HepG2 (cell line): ENCODE results near the gene TRERF1.

Experiments used
- ARNT2 ChIP-seq: sonication (generic); formaldehyde crosslinking; IDR thresholded peaks from 2 replicates; pipeline ENCODE4 v1.8.0; 2022; ENCODE audit warnings: mild to moderate bottlenecking, low read depth, missing genetic modification reagents, moderate library complexity
- CHD2 ChIP-seq: IDR thresholded peaks from 2 replicates; pipeline ENCODE4 v1.6.1; 2011; ENCODE audit warnings: low read depth, low read length, improper control_type of control experiment
- ELF4 ChIP-seq: sonication (generic); formaldehyde crosslinking; IDR thresholded peaks from 2 replicates; pipeline ENCODE4 v1.5.0; 2020; ENCODE audit warnings: missing genetic modification reagents, mild to moderate bottlenecking, moderate library complexity, borderline replicate concordance
- JARID2 ChIP-seq: sonication (generic); formaldehyde crosslinking; IDR thresholded peaks from 2 replicates; pipeline ENCODE4 v1.8.1; 2023; ENCODE audit warnings: missing genetic modification reagents, inconsistent platforms; ENCODE audit not compliant: insufficient replicate concordance
- JUN ChIP-seq: sonication (generic); formaldehyde crosslinking; IDR thresholded peaks from 2 replicates; pipeline ENCODE4 v1.4.0; 2020; ENCODE audit warnings: mild to moderate bottlenecking, missing genetic modification reagents
- MTF1 ChIP-seq: sonication (generic); formaldehyde crosslinking; IDR thresholded peaks from 2 replicates; pipeline ENCODE4 v1.5.0; 2020; ENCODE audit warnings: missing genetic modification reagents
- NONO ChIP-seq, 2 experiments: fragments of 450-650 bp in 1 of 2; sonication (generic) in 1 of 2; formaldehyde crosslinking in 1 of 2; IDR thresholded peaks in 1 of 2; conservative IDR thresholded peaks in 1 of 2; 2 replicates each; pipeline versions ENCODE4 v1.6.1 to v1.8.0; 2017 to 2022; ENCODE audit warnings: mild to moderate bottlenecking in 1 of 2, missing genetic modification reagents in 1 of 2, moderate library complexity in 1 of 2
- SP2 ChIP-seq: sonication (generic); formaldehyde crosslinking; IDR thresholded peaks from 2 replicates; pipeline ENCODE4 v1.5.1; 2020; ENCODE audit warnings: mild to moderate bottlenecking, missing genetic modification reagents
- TOPORS ChIP-seq: sonication (generic); formaldehyde crosslinking; IDR thresholded peaks from 2 replicates; pipeline ENCODE4 v1.8.0; 2023; ENCODE audit warnings: mild to moderate bottlenecking, missing genetic modification reagents
- ZNF260 ChIP-seq: sonication (generic); formaldehyde crosslinking; IDR thresholded peaks from 2 replicates; pipeline ENCODE4 v1.4.0; 2020; ENCODE audit warnings: missing genetic modification reagents, low read depth, mild to moderate bottlenecking, borderline replicate concordance
- ZNF274 ChIP-seq: sonication (generic); formaldehyde crosslinking; IDR thresholded peaks from 2 replicates; pipeline ENCODE4 v1.5.1; 2020; ENCODE audit warnings: mild to moderate bottlenecking, missing genetic modification reagents
- ZNF792 ChIP-seq: IDR thresholded peaks from 2 replicates; pipeline ENCODE4 v1.6.1; 2016
- TF ChIP-seq, protein P1 (sequence below): sonication (generic); formaldehyde crosslinking; IDR thresholded peaks from 2 replicates; pipeline ENCODE4 v1.5.0; 2020; ENCODE audit warnings: mild to moderate bottlenecking, missing genetic modification reagents, moderate library complexity
- TF ChIP-seq, protein P2 (sequence below): IDR thresholded peaks from 2 replicates; pipeline ENCODE4 v1.6.1; 2016; ENCODE audit warnings: low read depth, missing genetic modification reagents, missing compliant biosample characterization

DNA sequence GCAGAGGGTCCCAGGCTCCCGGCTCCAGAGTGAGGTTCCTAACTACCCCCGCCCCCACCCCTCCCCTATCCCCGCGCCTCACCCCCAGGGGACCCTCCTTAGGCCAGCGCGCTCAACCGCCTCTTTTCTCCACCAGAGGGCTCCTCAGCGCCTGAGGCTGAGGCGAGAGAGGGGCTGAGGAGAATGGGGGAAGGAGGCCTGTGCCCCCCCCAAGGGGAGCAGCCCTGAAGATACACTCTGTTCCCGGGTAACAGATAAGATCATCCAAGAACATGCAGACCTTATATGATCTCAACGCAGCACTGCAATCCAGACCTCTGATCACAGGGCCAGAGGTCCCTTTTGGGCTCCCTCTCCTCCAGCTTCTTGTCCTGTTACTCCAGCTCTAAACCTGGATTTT lies 190.8 kb downstream of the TRERF1 start:
- no peak for TF ChIP-seq ZNF792 (CRISPR knock-in tag)
- no peak for TF ChIP-seq MTF1 (CRISPR knock-in tag)
- TF ChIP-seq ZNF274: no peak
- no peak for TF ChIP-seq ELF4 (CRISPR knock-in tag)
- TF ChIP-seq, protein P1, sequence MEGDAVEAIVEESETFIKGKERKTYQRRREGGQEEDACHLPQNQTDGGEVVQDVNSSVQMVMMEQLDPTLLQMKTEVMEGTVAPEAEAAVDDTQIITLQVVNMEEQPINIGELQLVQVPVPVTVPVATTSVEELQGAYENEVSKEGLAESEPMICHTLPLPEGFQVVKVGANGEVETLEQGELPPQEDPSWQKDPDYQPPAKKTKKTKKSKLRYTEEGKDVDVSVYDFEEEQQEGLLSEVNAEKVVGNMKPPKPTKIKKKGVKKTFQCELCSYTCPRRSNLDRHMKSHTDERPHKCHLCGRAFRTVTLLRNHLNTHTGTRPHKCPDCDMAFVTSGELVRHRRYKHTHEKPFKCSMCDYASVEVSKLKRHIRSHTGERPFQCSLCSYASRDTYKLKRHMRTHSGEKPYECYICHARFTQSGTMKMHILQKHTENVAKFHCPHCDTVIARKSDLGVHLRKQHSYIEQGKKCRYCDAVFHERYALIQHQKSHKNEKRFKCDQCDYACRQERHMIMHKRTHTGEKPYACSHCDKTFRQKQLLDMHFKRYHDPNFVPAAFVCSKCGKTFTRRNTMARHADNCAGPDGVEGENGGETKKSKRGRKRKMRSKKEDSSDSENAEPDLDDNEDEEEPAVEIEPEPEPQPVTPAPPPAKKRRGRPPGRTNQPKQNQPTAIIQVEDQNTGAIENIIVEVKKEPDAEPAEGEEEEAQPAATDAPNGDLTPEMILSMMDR (CRISPR knock-in tag): peak; percentile 56
- TF ChIP-seq JUN: no peak
- TF ChIP-seq TOPORS: no peak
- no peak for TF ChIP-seq ZNF260 (CRISPR knock-in tag)
- TF ChIP-seq, protein P2, sequence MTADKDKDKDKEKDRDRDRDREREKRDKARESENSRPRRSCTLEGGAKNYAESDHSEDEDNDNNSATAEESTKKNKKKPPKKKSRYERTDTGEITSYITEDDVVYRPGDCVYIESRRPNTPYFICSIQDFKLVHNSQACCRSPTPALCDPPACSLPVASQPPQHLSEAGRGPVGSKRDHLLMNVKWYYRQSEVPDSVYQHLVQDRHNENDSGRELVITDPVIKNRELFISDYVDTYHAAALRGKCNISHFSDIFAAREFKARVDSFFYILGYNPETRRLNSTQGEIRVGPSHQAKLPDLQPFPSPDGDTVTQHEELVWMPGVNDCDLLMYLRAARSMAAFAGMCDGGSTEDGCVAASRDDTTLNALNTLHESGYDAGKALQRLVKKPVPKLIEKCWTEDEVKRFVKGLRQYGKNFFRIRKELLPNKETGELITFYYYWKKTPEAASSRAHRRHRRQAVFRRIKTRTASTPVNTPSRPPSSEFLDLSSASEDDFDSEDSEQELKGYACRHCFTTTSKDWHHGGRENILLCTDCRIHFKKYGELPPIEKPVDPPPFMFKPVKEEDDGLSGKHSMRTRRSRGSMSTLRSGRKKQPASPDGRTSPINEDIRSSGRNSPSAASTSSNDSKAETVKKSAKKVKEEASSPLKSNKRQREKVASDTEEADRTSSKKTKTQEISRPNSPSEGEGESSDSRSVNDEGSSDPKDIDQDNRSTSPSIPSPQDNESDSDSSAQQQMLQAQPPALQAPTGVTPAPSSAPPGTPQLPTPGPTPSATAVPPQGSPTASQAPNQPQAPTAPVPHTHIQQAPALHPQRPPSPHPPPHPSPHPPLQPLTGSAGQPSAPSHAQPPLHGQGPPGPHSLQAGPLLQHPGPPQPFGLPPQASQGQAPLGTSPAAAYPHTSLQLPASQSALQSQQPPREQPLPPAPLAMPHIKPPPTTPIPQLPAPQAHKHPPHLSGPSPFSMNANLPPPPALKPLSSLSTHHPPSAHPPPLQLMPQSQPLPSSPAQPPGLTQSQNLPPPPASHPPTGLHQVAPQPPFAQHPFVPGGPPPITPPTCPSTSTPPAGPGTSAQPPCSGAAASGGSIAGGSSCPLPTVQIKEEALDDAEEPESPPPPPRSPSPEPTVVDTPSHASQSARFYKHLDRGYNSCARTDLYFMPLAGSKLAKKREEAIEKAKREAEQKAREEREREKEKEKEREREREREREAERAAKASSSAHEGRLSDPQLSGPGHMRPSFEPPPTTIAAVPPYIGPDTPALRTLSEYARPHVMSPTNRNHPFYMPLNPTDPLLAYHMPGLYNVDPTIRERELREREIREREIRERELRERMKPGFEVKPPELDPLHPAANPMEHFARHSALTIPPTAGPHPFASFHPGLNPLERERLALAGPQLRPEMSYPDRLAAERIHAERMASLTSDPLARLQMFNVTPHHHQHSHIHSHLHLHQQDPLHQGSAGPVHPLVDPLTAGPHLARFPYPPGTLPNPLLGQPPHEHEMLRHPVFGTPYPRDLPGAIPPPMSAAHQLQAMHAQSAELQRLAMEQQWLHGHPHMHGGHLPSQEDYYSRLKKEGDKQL (CRISPR knock-in tag): no peak
- no peak for TF ChIP-seq NONO (IDR thresholded peaks at IDR 0.05)
- no peak for TF ChIP-seq NONO (CRISPR knock-in tag; conservative IDR thresholded peaks at IDR 0.05)
- TF ChIP-seq ARNT2 (CRISPR knock-in tag): no peak
- TF ChIP-seq SP2 (CRISPR knock-in tag): no peak
- no peak for TF ChIP-seq CHD2
- no peak for TF ChIP-seq JARID2 (CRISPR knock-in tag)
